GM19395 (cell line): ENCODE data around the gene HSD17B3.
A peak's percentile ranks its signal among the peaks of the same experiment; 100 is the strongest.
"Not testable (repeated sequence)": the region's sequence is repeated elsewhere in the genome, so short reads cannot be mapped to it uniquely, and the experiment has no call there.

ENCODE experiments used
- ATAC-seq: cut with Tn5 transposase; IDR thresholded peaks from one replicate; pipeline ENCODE4 v1.9.1; 2021; ENCODE audit warnings: mild to moderate bottlenecking, moderate library complexity; ENCODE audit not compliant: unreplicated experiment

The HSD17B3 gene

DNA sequence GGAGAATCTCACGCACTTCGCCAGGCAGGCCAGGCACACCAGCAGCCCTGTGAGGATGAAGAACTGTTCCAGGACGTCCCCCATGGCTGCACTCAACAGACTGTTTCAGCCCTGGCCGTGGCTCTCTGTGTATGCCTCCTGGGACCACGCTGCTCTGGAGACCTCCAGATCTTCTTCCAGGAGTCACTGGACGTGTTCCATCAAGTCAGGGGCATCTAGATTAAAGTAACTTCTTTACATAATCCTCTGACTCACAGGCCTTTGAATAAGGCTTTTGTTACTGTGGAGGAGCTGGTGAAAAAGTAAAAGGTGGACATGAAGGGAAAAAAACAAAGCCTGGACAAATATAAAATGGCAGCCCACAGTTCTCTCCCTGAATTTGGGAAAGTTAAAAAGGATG lies at the start of gene HSD17B3:
Gene HSD17B3 (minus strand): TSS at position 156 of the 400 bp plus-strand sequence. CDS start 72 bp downstream, at position 84.
- no peak for ATAC-seq

DNA sequence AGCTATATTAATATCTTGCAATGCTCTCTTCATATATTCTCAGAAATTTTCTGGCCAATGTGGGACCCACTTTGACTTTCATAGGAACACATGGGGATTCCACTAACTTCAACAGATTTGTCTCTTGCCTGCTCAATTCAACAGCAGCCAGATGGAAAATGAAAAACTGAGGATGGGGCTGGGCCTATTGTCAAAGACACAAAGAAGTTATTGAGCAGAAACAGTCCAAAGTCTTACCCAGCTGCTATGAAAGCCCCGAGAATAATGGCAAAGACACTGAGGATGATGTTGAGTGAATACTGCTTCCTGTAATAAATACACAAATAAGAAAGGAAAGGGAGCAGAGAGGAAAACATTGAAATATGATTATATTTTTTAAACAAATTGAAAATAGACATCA lies 48.9 kb upstream of the HSD17B3 start:
- ATAC-seq = no peak

DNA sequence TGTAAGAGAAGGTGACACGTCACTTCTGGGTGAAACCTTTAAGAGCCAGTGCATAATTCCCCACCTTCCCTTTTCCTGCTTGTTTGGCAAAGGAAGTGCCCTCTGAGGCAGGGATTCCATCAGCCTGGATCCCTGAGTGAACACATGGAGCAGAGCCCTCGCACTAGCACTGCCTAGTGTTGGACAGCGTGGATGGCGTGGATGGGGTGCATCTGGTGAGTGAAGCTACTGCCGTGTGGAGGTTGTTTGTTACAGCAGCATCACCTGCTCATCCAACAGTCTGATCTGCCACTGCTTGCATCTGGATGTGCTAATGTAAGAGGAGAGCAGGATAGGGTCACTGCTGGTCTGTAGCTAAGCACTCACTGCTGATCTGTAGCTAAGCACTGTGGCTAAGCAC lies 46.3 kb upstream of the HSD17B3 start:
- ATAC-seq = no peak

DNA sequence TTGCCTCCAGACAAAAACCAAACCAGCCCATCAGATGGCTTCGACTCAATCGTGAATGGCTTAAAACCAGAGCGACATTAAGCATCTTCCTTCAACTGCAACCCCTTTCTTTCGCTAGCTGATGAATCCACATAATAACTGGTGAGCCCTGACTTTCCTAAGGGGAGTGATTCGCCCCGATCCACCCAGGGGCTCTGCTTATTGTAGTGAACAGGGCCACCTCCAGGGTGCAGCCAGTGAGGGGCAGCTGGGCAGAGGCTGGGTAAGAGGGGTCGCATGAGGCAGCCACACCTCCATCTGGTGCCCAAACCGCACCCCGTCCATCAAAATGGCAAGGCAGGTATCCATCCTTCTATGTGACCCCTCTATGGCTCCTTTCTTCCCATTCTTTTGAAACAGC lies 43.6 kb upstream of the HSD17B3 start:
- ATAC-seq = no peak

DNA sequence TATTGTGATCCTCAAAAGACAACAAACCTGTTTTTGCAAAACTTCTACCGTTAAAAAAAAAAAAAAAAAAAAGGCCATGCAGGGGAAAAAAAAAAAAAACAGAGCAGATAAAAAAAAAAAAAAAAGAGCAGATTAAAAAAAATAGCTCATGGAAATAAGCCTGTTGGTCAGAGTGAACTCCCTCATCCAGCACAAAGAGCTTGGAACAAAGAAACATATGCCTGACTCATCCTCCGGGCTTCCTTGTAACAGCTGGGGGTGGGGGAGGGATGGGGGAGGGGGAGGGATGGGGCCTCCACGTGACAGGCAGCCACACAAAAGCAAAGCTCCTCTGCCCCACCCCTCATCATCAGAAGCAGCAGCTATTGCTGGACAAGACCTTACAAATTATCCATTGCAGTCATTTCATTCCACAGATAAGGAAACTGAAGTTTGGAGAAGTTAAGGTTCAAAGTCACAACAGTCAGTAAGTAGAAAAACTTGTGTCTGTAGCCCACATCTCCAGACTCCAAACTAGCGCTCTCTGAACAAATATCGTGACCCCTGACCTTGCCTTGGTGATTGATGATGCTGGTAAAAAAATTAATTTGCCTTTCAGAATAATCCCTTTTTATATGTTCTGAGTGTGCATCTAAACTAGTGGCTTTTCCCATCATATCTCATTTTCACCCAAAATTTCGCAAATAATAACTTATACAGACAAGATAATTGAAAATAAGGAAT lies 42.6 kb upstream of the HSD17B3 start:
- ATAC-seq = no peak

DNA sequence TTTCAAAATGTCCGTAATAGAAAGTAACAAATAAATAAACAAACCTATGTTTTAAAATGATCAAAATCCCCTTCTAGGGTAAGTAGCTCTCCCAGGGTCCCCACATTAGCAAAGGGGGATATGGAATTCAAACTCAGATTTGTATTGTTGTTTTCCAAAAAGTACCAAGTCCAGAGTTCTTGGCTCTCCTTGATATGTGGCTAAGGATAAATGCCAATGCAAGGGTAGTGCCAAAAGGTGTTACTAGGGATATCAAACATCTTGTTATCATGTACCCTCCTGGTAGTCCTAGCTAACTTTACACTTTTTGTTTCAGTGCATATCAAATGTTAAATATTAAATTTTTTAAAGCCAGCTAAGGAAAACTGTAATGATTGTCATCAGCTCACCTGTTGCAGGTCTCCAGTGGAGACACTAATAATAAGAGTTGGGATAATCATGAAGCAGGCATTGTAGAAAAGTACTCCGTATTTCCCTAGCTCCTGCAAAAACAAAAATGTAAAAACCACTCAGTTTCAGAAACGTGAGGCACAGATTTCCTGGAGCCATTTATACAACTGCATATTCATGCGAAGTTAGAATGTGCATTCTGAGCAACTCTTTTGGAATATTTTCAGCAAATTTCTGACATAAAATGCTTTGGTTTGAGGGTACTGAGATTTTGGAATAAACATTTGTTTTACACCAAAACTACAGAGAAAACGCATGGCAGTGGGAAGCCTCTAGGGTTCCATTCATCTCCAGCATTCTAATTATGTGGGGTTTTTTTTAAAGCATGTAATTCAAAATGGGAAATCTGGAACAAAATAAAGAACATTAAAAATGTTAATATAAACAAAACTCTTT lies 41.8 kb upstream of the HSD17B3 start:
- ATAC-seq = no peak

DNA sequence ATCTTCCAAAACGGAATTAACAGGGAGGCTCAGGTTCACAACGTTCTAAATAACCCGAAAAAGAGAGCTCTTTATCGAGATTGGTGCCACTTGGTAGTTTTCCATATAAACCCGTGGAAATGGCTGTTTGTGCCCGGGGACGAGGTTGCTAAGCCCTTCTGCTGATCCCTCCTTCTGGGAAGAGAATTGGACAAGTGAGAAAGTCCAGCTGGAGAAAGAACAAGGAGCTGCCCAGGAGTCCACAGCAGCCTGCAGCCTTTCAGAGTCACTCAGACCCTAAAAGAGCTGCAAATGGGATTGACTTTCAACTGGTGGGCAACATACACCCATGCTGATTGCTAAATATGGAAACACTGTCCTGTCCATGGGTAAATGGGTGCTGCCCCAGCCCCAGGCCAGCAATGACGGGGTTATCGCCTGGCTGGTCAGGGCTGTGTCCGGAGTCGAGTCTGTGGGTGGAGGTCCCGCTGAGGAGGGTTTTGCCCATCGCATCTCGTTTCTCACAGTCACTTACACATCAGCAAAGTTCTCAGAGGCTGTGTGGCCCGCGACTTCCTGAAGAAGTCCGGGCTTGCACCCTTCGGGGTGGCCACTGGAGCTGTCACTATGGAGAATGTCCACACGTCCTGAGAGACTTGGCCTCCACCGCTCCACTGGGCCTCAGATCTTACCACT lies 40.7 kb upstream of the HSD17B3 start:
- ATAC-seq = no peak

DNA sequence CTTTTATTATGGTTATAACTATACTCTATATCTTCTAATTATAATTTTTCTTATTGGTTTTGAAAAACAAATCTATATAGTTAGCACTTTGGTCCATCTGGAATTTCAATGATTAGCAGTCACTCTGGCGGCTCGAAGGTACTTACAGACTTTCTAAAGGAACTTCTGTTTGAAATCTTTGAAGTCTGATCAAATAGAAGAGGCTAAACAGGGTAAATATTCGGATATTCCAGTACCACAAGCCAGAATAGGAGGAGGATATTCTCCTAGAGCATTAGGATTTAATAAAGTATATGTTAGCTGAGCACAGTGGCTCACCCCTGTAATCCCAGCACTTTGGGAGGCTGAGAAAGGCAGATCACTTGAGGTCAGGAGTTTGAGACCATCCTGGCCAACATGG lies 38.7 kb upstream of the HSD17B3 start:
- ATAC-seq = no peak

DNA sequence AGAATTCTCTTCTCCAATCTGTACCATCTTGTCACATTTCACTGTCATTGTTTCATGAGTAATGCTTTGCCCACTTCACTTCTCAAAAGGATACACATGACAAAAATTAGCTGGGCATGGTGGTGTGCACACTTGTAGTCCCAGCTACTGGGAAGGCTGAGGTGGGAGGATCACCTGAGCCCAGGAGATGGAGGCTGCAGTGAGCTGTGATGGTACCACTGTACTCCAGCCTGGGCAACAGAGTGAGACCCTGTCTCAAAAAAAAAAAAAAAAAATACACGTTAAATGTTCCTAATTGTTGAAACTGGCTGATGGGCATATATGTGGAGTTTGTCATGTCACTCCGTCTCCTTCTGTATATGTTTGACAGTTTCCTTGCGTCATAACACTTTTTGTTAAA lies 36.3 kb upstream of the HSD17B3 start:
- ATAC-seq = no peak

DNA sequence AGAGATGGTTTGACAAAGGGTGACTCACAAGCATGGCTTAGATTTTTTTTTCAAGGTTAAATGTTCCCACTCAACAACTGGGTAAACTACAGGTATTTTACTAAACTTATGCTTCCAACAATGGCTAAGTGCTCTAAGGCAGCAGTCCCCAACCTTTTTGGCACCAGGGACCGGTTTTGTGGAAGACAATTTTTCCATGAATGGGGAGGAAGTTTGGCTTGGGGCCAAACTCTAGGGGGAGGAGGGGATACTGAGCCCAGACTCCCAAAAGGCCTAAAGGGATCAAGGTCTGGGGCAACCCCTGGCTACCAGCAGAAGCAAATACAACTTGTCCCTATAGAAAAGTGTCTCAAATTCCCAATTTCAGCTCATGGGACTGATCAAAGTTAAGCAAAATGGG lies 32.0 kb upstream of the HSD17B3 start:
- ATAC-seq = no peak

DNA sequence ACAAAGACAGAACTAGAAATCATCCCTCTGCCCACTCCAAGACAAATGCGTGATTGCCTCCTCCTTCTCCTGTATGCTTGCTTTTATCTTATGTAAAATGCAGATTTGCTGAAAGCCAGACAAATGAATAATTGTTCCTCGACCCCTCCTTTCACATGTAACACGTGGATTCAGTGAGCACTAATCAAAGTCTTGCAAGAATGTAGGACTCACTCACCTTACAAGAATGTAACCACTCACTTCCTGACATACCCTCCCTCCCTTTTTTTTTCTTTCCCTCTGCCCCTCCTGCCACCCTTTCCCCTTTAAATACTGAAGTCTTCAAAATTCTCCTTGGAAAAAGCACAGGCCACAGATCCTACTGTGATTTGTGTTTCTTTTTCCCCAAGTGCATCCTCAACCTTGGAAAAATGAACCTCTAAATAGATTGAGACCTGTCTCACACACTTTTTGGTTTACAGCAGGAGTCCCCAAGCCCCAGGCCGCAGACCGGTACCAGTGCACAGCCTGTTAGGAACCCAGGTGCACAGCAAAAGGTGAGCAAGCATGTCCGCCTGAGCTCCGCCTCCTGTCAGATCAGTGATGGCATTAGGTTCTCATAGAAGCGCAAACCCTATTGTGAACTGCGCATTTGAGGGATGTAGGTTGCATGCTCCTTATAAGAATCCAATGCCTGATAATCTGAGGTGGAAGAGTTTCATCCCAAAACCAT lies 29.4 kb upstream of the HSD17B3 start:
- no peak for ATAC-seq

DNA sequence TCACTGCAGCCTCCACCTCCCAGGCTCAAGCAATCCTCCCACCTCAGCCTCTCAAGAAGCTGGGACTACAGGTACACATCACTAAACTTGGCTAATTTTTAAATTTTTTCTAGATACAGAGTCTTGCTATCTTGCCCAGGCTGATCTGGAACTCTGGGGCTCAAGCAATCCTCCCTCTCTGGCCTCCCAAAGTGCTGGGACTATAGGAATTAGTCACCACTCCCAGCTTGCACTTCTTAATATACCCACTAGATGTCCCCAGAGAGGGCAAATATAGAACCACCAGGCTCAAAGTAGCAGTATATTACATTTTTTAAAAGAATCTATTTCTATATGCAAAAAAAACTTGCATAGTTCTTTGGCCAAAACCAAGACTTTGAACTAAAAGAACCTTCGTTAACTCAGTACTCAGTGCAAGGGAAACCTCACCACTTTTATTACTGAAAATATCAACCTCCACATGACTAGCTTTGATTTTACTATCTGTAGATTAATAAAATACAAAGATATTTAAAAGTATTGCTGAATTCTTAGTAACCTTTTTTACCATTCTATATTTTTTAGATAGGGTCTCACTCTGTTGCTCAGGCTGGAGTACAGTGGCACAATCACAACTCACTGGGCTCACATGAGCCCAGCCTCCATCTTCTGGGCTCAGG lies 25.8 kb upstream of the HSD17B3 start:
- peak; percentile 74 for ATAC-seq

DNA sequence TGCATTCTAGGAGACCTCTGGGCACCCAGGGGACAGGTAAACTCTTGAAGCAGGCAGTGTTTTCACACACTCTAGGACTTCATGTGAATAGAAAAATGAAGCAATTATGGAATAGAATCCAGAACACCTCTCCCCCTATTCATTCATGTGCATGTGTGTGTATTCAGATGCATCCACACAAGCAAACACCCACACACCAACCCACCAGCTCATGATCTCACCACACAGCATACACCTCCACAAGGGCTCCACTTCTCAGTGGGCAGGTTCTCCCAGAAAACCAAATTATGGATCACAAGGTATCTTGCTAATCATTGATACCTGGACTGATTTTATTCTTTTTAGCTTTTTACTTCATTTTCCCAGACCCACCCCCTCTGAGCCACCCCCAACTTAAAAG lies 21.2 kb upstream of the HSD17B3 start:
- ATAC-seq = no peak

DNA sequence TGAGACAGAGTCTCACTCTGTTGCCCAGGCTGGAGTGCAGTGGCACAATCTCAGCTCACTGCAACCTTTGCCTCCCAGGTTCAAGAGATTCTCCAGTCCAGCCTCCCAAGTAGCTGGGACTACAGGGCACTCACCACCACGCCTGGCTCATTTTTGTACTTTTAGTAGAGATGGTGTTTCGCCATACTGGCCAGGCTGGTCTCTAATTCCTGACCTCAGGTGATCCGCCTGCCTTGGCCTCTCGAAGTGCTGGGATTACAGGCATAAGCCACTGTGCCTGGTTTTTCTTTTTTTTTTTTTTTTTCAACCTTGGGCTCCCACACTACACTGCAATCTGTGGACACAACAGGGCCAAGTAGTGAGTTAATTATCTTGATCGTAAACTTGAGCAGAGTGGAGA lies 20.8 kb upstream of the HSD17B3 start:
- ATAC-seq = not testable (repeated sequence)

DNA sequence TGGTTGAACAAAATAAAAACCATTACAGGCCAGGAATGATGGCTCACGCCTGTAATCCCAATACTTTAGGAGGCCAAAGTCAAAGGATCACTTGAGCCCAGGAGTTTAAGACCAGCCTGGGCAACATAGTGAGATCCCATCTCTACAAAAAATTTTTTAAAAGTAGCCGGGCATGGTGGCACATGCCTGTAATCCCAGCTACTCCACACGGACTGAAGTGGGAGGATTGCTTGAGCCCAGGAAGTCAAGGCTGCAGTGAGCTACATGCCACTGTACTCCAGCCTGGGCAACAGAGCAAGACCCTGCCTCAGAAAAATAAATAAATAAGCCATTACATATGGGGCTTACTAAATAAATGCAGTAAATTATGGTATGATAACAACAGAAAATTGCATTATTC lies 20.2 kb upstream of the HSD17B3 start:
- not testable (repeated sequence) for ATAC-seq

DNA sequence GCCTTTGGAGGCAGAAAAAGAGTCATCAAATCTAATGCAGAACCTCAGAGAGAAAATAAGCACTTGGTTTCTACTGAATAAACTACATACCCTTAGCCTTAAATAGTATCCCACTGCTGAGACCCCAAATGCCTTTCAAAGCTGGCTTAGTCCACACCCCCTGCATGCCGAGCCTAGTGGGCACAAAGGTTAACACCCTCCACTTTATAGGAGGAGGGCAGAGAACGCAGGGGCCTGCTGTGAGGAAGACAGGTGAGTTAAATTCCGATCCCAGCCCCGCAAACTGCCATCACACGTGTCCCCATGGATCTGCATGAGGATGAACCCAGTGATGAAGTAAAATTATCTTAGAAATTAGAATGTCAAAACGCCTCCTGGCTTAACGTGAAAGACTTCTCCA lies 19.5 kb upstream of the HSD17B3 start:
- no peak for ATAC-seq

DNA sequence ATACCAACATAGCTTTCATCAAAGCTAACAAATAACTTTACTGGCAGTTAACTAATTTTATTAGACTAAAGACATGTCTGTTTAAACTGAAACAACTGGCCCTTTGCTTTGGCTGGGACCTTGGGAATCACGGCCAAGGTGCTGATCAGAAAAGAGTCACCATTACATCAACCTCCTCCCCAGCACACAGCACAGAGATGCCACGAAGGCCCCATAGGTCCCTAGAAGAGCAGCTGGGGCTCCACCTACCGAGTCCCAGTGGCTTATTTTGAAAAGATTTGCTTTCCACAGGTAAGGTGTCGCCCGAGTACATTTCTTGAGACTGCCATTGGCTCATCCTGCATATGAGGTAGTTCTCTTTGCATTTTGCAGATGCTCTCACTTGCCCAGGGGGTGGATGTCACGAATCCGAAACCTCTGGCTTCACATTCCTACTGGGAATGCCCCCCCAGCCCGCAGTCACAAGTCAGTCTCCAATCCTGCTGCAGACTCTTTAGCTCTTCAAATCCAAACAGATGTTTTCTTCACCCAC lies 18.8 kb upstream of the HSD17B3 start:
- ATAC-seq = no peak

DNA sequence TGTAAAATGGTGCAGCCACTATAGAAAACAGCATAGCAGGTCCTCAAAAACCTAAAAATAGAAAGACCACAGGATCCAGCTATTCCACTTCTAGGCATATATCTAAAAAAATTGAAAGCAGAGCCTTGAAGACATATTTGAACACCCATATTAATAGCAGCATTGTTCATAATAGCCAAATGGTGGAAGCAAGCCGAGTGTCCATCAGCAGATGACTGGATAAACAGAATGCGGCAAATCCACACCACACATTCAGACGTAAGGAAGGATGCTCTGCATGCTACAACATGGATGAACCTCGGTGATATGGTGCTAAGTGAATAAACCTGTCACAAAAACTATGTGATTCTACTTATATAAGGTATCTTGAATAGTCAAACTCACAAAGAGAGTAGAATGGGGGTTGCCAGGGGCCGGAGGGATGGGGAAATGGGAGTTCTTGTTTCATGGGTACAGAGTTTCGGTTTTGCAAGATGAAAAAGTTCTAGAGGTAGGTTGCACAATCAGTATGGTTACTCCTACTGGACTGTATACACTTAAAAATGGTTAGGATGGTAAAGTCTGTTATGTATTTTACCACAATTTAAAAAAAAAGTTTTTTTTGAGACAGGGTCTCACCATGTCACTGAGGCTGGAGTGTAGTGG lies 17.1 kb upstream of the HSD17B3 start:
- no peak for ATAC-seq

DNA sequence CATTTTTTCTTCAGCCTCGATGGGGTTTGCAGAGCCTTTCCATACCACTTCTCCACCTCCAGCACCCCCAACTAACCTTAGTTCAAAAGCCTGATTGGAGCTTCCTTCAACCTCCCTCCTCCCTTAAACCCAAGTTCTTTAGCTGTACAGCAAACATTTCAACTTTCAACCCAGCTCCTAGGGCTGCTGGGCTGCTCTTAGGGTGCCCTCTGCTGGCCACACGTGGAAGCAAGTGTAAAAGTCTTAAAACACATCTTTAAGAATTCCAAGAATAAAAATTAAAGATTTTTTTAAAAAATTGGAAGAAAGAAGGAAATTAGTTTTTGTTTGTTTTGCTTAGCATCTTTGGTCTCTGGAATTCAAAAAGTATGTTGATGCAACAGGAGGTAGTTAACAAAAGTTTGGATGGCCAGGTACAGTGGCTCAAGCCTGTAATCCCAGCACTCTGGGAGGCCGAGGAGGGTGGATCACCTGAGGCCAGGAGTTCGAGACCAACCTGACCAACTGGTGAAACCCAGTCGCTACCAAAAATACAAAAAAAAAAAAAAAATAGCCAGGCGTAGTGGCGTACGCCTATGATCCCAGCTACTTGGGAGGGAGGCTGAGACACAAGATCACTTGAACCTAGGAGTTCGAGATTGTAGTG lies 15.5 kb upstream of the HSD17B3 start:
- no peak for ATAC-seq
